Karpas-422 (cell line): ENCODE results near the gene LRRC4C. TPM values are rescaled to one million over a fixed set of nuclear protein-coding genes. Genes with fewer than 3 reads are reported as not detected.

Experiments used
- DNase-seq: peaks from one replicate; pipeline ENCODE4 v3.0.0-alpha.2; 2015
- H2AFZ ChIP-seq: fragments of 200-600 bp; sonication (generic); 2 replicates; pipeline ENCODE4 v1.6.1; 2014; ENCODE audit warnings: antibody characterized with exemption, low read length, mixed read lengths
- H3K27ac ChIP-seq: fragments of 200-600 bp; sonication (generic); 2 replicates; pipeline ENCODE4 v1.5.1; 2014; ENCODE audit warnings: mild to moderate bottlenecking, low read length, moderate library complexity
- H3K27me3 ChIP-seq: fragments of 200-600 bp; sonication (generic); 2 replicates; pipeline ENCODE4 v1.6.1; 2014; ENCODE audit warnings: low read length, mixed read lengths
- H3K36me3 ChIP-seq: fragments of 200-600 bp; sonication (generic); 2 replicates; pipeline ENCODE4 v1.6.1; 2014; ENCODE audit warnings: low read length, mixed read lengths; ENCODE audit not compliant: insufficient read depth
- H3K4me1 ChIP-seq: fragments of 200-600 bp; sonication (generic); 2 replicates; pipeline ENCODE4 v1.6.1; 2014; ENCODE audit warnings: mild to moderate bottlenecking, low read length, mixed read lengths
- H3K4me2 ChIP-seq: fragments of 200-600 bp; sonication (generic); 2 replicates; pipeline ENCODE4 v1.6.1; 2014; ENCODE audit warnings: low read length, low read depth, mild to moderate bottlenecking; ENCODE audit not compliant: poor library complexity, severe bottlenecking
- H3K4me3 ChIP-seq: fragments of 200-600 bp; sonication (generic); 2 replicates; pipeline ENCODE4 v1.5.1; 2014; ENCODE audit warnings: mild to moderate bottlenecking, antibody characterized with exemption, low read length, mixed read lengths
- H3K79me2 ChIP-seq: fragments of 200-600 bp; sonication (generic); 2 replicates; pipeline ENCODE4 v1.6.1; 2014; ENCODE audit warnings: mild to moderate bottlenecking, low read length, mixed read lengths
- H3K9ac ChIP-seq: fragments of 200-600 bp; sonication (generic); 2 replicates; pipeline ENCODE4 v1.6.0; 2014; ENCODE audit warnings: low read length
- H3K9me2 ChIP-seq: fragments of 200-600 bp; sonication (generic), shearing (Covaris generic); replicated peaks from 2 replicates; pipeline ENCODE4 v1.6.0; 2014; ENCODE audit warnings: mild to moderate bottlenecking, low read length, moderate library complexity; ENCODE audit not compliant: insufficient read depth
- H3K9me3 ChIP-seq: fragments of 300-700, 200-600 bp; sonication (generic); 2 replicates; pipeline ENCODE4 v1.6.1; 2014; ENCODE audit warnings: low read length, mixed read lengths
- H4K20me1 ChIP-seq: fragments of 200-600 bp; sonication (generic); 2 replicates; pipeline ENCODE4 v1.6.1; 2014; ENCODE audit warnings: mild to moderate bottlenecking, antibody characterized with exemption, low read length, low read depth; ENCODE audit not compliant: insufficient read depth
- total RNA-seq: library from RNA; depleted of rRNA; stranded (reverse); fragments of >200 nt; shearing (Covaris generic); gene quantifications from 2 replicates; pipeline ENCODE4 v1.2.3, GENCODE V29; 2014; ENCODE audit warnings: low replicate concordance

The LRRC4C gene
- total RNA-seq, 1 experiment from 2014 or later, result not detected

GRCh38 chr11:40255457-40255856 is 1204.0 kb downstream of the LRRC4C start:
- H3K9ac ChIP-seq, result no peak overlapping the region
- H3K4me2 ChIP-seq, result no peak overlapping the region
- H3K27ac ChIP-seq, result no peak overlapping the region
- H3K36me3 ChIP-seq, result no peaks in the 10 kb centered on the region
- H2AFZ ChIP-seq, result no peak overlapping the region
- H4K20me1 ChIP-seq, result no peaks in the 10 kb centered on the region
- H3K4me3 ChIP-seq, result no peak overlapping the region
- no peaks in the 10 kb centered on the region for H3K27me3 ChIP-seq
- no peaks in the 10 kb centered on the region for H3K4me1 ChIP-seq
- H3K79me2 ChIP-seq, result no peaks in the 10 kb centered on the region
- H3K9me3 ChIP-seq, result peaks cover 21% of the 10 kb centered on the region
- no peak for DNase-seq
- no peaks in the 10 kb centered on the region for H3K9me2 ChIP-seq

GRCh38 chr11:40253166-40253565 is 1206.3 kb downstream of the LRRC4C start:
- DNase-seq, result no peak
- H3K79me2 ChIP-seq, result no peaks in the 10 kb centered on the region
- H4K20me1 ChIP-seq, result no peaks in the 10 kb centered on the region
- no peak overlapping the region for H3K9ac ChIP-seq
- H3K4me3 ChIP-seq, result no peak overlapping the region
- H3K4me1 ChIP-seq, result no peaks in the 10 kb centered on the region
- peaks cover 29% of the 10 kb centered on the region for H3K9me3 ChIP-seq
- no peak overlapping the region for H2AFZ ChIP-seq
- no peak overlapping the region for H3K27ac ChIP-seq
- H3K36me3 ChIP-seq, result no peaks in the 10 kb centered on the region
- no peaks in the 10 kb centered on the region for H3K27me3 ChIP-seq
- H3K4me2 ChIP-seq, result no peak overlapping the region
- no peaks in the 10 kb centered on the region for H3K9me2 ChIP-seq

GRCh38 chr11:40252236-40252635 is 1207.2 kb downstream of the LRRC4C start:
- no peak overlapping the region for H2AFZ ChIP-seq
- H3K36me3 ChIP-seq, result no peaks in the 10 kb centered on the region
- no peak overlapping the region for H3K27ac ChIP-seq
- no peaks in the 10 kb centered on the region for H3K79me2 ChIP-seq
- H4K20me1 ChIP-seq, result no peaks in the 10 kb centered on the region
- H3K4me2 ChIP-seq, result no peak overlapping the region
- H3K9me3 ChIP-seq, result peaks cover 33% of the 10 kb centered on the region
- H3K4me3 ChIP-seq, result no peak overlapping the region
- H3K4me1 ChIP-seq, result no peaks in the 10 kb centered on the region
- no peaks in the 10 kb centered on the region for H3K27me3 ChIP-seq
- no peak overlapping the region for H3K9ac ChIP-seq
- H3K9me2 ChIP-seq, result no peaks in the 10 kb centered on the region
- no peak for DNase-seq

GRCh38 chr11:40246983-40247382 is 1212.5 kb downstream of the LRRC4C start:
- no peaks in the 10 kb centered on the region for H3K4me1 ChIP-seq
- H4K20me1 ChIP-seq, result no peaks in the 10 kb centered on the region
- no peak for DNase-seq
- H3K27ac ChIP-seq, result no peak overlapping the region
- H3K27me3 ChIP-seq, result no peaks in the 10 kb centered on the region
- no peaks in the 10 kb centered on the region for H3K79me2 ChIP-seq
- H3K4me3 ChIP-seq, result no peak overlapping the region
- H3K9me2 ChIP-seq, result no peaks in the 10 kb centered on the region
- no peak overlapping the region for H2AFZ ChIP-seq
- no peaks in the 10 kb centered on the region for H3K36me3 ChIP-seq
- no peak overlapping the region for H3K4me2 ChIP-seq
- no peak overlapping the region for H3K9ac ChIP-seq
- H3K9me3 ChIP-seq, result peaks cover 21% of the 10 kb centered on the region; the same call in 1 of the 2 replicates

- Histone ChIP-seq H3K4me3 (no peak overlapping the region), H3K9me2 (no peaks in the 10 kb centered on the region), H3K79me2 (no peaks in the 10 kb centered on the region), H2AFZ (no peak overlapping the region), H3K9me3 (peaks cover 13% of the 10 kb centered on the region), H3K9ac (no peak overlapping the region), H3K4me1 (no peaks in the 10 kb centered on the region), H4K20me1 (no peaks in the 10 kb centered on the region), H3K27ac (no peak overlapping the region), H3K4me2 (no peak overlapping the region), H3K36me3 (no peaks in the 10 kb centered on the region), H3K27me3 (no peaks in the 10 kb centered on the region)
- no peak for DNase-seq
These were observed 1217.9 kb downstream of the LRRC4C start for GRCh38 chr11:40241524-40242051.

- Histone ChIP-seq H3K9ac (no peak overlapping the region), H3K36me3 (no peaks in the 10 kb centered on the region), H3K79me2 (no peaks in the 10 kb centered on the region), H3K4me1 (no peaks in the 10 kb centered on the region), H3K4me3 (no peak overlapping the region), H4K20me1 (no peaks in the 10 kb centered on the region), H3K27ac (no peak overlapping the region), H3K27me3 (no peaks in the 10 kb centered on the region), H3K9me3 (peaks cover 19% of the 10 kb centered on the region), H3K4me2 (no peak overlapping the region), H2AFZ (no peak overlapping the region), H3K9me2 (no peaks in the 10 kb centered on the region)
- DNase-seq, result no peak
These were observed 1219.2 kb downstream of the LRRC4C start for GRCh38 chr11:40240284-40240683.

GRCh38 chr11:40236526-40236925 is 1222.9 kb downstream of the LRRC4C start:
- Histone ChIP-seq H3K9ac (no peak overlapping the region), H4K20me1 (no peaks in the 10 kb centered on the region), H3K9me2 (no peaks in the 10 kb centered on the region), H3K27ac (no peak overlapping the region), H2AFZ (no peak overlapping the region), H3K9me3 (peaks cover 24% of the 10 kb centered on the region), H3K27me3 (no peaks in the 10 kb centered on the region), H3K4me2 (no peak overlapping the region), H3K36me3 (no peaks in the 10 kb centered on the region), H3K4me1 (no peaks in the 10 kb centered on the region), H3K79me2 (no peaks in the 10 kb centered on the region), H3K4me3 (no peak overlapping the region)
- DNase-seq, result no peak

- Histone ChIP-seq H3K4me3 (no peak overlapping the region), H3K4me1 (no peaks in the 10 kb centered on the region), H3K9me3 (peaks cover 24% of the 10 kb centered on the region), H3K27me3 (no peaks in the 10 kb centered on the region), H3K4me2 (no peak overlapping the region), H3K27ac (no peak overlapping the region), H3K9ac (no peak overlapping the region), H3K9me2 (no peaks in the 10 kb centered on the region), H4K20me1 (no peaks in the 10 kb centered on the region), H3K36me3 (no peaks in the 10 kb centered on the region), H2AFZ (no peak overlapping the region), H3K79me2 (no peaks in the 10 kb centered on the region)
- DNase-seq, result no peak
These were observed 1223.6 kb downstream of the LRRC4C start for GRCh38 chr11:40235841-40236240.

GRCh38 chr11:40230821-40231220 is 1228.6 kb downstream of the LRRC4C start:
- H3K4me3 ChIP-seq, result no peak overlapping the region
- no peaks in the 10 kb centered on the region for H3K27me3 ChIP-seq
- H3K9me3 ChIP-seq, result peaks cover 21% of the 10 kb centered on the region
- H4K20me1 ChIP-seq, result no peaks in the 10 kb centered on the region
- H3K9ac ChIP-seq, result no peak overlapping the region
- H3K36me3 ChIP-seq, result no peaks in the 10 kb centered on the region
- no peak overlapping the region for H2AFZ ChIP-seq
- no peak for DNase-seq
- H3K79me2 ChIP-seq, result no peaks in the 10 kb centered on the region
- H3K4me2 ChIP-seq, result no peak overlapping the region
- H3K4me1 ChIP-seq, result no peaks in the 10 kb centered on the region
- no peaks in the 10 kb centered on the region for H3K9me2 ChIP-seq
- H3K27ac ChIP-seq, result no peak overlapping the region
